COLO829 (cell line): ENCODE results near the gene RAVER2.
"Not testable (repeated sequence)": the region's sequence is repeated elsewhere in the genome, so short reads cannot be mapped to it uniquely, and the experiment has no call there.

ENCODE experiments used
- DNase-seq: peaks from one replicate; pipeline ENCODE4 v3.0.0; 2012; ENCODE audit warnings: low spot score

The RAVER2 gene

GRCh38 chr1:64748706-64749105 lies 3.8 kb downstream of the RAVER2 start:
- DNase-seq = no peak

GRCh38 chr1:64750092-64750491 lies 5.2 kb downstream of the RAVER2 start:
- no peak for DNase-seq

GRCh38 chr1:64750875-64751274 lies 6.0 kb downstream of the RAVER2 start:
- DNase-seq = no peak

- DNase-seq = no peak
Measured at GRCh38 chr1:64754173-64754572, 9.3 kb downstream of the RAVER2 start.

GRCh38 chr1:64755361-64755760 lies 10.5 kb downstream of the RAVER2 start:
- DNase-seq = no peak

GRCh38 chr1:64756770-64757169 lies 11.9 kb downstream of the RAVER2 start:
- DNase-seq = no peak

GRCh38 chr1:64757213-64757612 lies 12.3 kb downstream of the RAVER2 start:
- DNase-seq = no peak

GRCh38 chr1:64758233-64758632 lies 13.4 kb downstream of the RAVER2 start:
- DNase-seq = no peak

- no peak for DNase-seq
Measured at GRCh38 chr1:64759968-64760367, 15.1 kb downstream of the RAVER2 start.

GRCh38 chr1:64765012-64765411 lies 20.1 kb downstream of the RAVER2 start:
- DNase-seq = no peak

GRCh38 chr1:64765826-64766225 lies 21.0 kb downstream of the RAVER2 start:
- no peak for DNase-seq

- no peak for DNase-seq
Measured at GRCh38 chr1:64766429-64766828, 21.6 kb downstream of the RAVER2 start.

GRCh38 chr1:64769482-64769881 lies 24.6 kb downstream of the RAVER2 start:
- DNase-seq = no peak

- no peak for DNase-seq
Measured at GRCh38 chr1:64769971-64770370, 25.1 kb downstream of the RAVER2 start.

GRCh38 chr1:64773306-64773705 lies 28.4 kb downstream of the RAVER2 start:
- DNase-seq = not testable (repeated sequence)

GRCh38 chr1:64775113-64775512 lies 30.2 kb downstream of the RAVER2 start:
- DNase-seq = no peak

GRCh38 chr1:64782044-64782443 lies 37.2 kb downstream of the RAVER2 start:
- not testable (repeated sequence) for DNase-seq

GRCh38 chr1:64782848-64783247 lies 38.0 kb downstream of the RAVER2 start:
- not testable (repeated sequence) for DNase-seq

GRCh38 chr1:64790832-64791487 lies 46.1 kb downstream of the RAVER2 start:
- no peak for DNase-seq

- no peak for DNase-seq
Measured at GRCh38 chr1:64798872-64799271, 54.0 kb downstream of the RAVER2 start.

- no peak for DNase-seq
Measured at GRCh38 chr1:64801851-64802523, 57.1 kb downstream of the RAVER2 start.

- DNase-seq = no peak
Measured at GRCh38 chr1:64809309-64809708, 64.4 kb downstream of the RAVER2 start.

GRCh38 chr1:64810001-64810400 lies 65.1 kb downstream of the RAVER2 start:
- DNase-seq = no peak

- no peak for DNase-seq
Measured at GRCh38 chr1:64811131-64811530, 66.3 kb downstream of the RAVER2 start.
